ENCODE results near the gene ARIH1.

DNA sequence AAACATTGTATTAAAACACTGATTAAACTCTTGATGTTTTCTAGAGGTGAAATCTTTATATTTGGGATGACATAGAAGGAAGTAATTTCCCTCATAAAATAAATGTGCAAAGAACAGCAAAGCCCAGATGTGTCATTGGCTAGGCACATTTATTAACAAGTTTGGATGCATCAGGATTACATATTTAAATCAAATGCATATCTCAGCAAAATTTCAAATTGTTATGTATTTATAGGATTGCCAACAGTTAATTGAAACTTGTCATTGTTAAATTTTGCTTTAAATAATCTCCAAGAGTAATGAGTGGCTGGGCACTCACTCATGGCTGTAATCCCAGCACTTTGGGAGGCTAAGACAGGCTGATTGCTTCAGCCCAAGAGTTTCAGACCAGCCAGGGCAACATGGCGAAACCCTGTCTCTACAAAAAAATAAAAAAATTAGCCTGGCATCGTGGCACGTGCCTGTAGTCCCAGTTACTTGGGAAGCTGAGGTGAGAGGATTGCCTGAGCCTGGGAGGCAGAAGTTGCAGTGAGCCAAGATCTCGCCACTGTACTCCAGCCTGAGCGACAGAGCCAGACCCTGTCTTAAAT is 28.2 kb downstream of the ARIH1 start:
- no peak for TF ChIP-seq EZH2 (IDR thresholded peaks at IDR 0.05; ENCODE audit: low read length, missing control alignments)
- TF ChIP-seq, protein P1, sequence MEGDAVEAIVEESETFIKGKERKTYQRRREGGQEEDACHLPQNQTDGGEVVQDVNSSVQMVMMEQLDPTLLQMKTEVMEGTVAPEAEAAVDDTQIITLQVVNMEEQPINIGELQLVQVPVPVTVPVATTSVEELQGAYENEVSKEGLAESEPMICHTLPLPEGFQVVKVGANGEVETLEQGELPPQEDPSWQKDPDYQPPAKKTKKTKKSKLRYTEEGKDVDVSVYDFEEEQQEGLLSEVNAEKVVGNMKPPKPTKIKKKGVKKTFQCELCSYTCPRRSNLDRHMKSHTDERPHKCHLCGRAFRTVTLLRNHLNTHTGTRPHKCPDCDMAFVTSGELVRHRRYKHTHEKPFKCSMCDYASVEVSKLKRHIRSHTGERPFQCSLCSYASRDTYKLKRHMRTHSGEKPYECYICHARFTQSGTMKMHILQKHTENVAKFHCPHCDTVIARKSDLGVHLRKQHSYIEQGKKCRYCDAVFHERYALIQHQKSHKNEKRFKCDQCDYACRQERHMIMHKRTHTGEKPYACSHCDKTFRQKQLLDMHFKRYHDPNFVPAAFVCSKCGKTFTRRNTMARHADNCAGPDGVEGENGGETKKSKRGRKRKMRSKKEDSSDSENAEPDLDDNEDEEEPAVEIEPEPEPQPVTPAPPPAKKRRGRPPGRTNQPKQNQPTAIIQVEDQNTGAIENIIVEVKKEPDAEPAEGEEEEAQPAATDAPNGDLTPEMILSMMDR (conservative IDR thresholded peaks at IDR 0.05 in 1 of 2, IDR thresholded peaks at IDR 0.05 in 1 of 2; ENCODE audit: low read depth in 1 of 2, low read length in 2 of 2) = no peak
